A673 (cell line): ENCODE results near the gene MRC1. TPM values are rescaled to one million over a fixed set of nuclear protein-coding genes. Genes with fewer than 3 reads are reported as not detected.
A peak's percentile ranks its signal among the peaks of the same experiment; 100 is the strongest.

ENCODE experiments used
- BruUV-seq: library from RNA; stranded (reverse); fragments of 400-500 nt; replicated peaks from 2 replicates; lab custom pipeline; 2021; lab: Mats Ljungman, UMichigan
- CTCF ChIA-PET: fragments of 300-600 bp; sonication (Branson Sonifier 250); formaldehyde crosslinking; loops from one replicate; lab custom pipeline; 2022; ENCODE audit warnings: antibody characterized with exemption; lab: Charles Lee
- POLR2A ChIA-PET: fragments of 300-600 bp; sonication (Branson Sonifier 250); formaldehyde crosslinking; loops from one replicate; lab custom pipeline; 2022; ENCODE audit warnings: antibody characterized with exemption; ENCODE audit not compliant: low non-redundant PET; lab: Charles Lee
- DNase-seq: peaks from one replicate; pipeline ENCODE4 v3.0.0-alpha.2; 2015; ENCODE audit warnings: low spot score
- H3K27ac ChIP-seq: fragments of 200-600 bp; sonication (generic); 2 replicates; pipeline ENCODE4 v1.5.1; 2016; ENCODE audit warnings: mixed run types, low read depth, mild to moderate bottlenecking, mixed read lengths, antibody characterized with exemption, low read length; ENCODE audit not compliant: poor library complexity, severe bottlenecking
- H3K27me3 ChIP-seq: fragments of 200-600 bp; sonication (generic); replicated peaks from 2 replicates; pipeline ENCODE4 v1.6.1; 2017; ENCODE audit warnings: mixed run types, low read depth, mild to moderate bottlenecking, mixed read lengths, antibody characterized with exemption, low read length; ENCODE audit not compliant: insufficient read depth, poor library complexity
- H3K36me3 ChIP-seq: fragments of 200-600 bp; sonication (generic); 2 replicates; pipeline ENCODE4 v1.6.1; 2016; ENCODE audit warnings: mixed run types, mild to moderate bottlenecking, mixed read lengths, antibody characterized with exemption, low read length; ENCODE audit not compliant: insufficient read depth, poor library complexity, severe bottlenecking
- H3K4me1 ChIP-seq: fragments of 200-600 bp; sonication (generic); 2 replicates; pipeline ENCODE4 v1.6.1; 2017; ENCODE audit warnings: mixed run types, mild to moderate bottlenecking, mixed read lengths, antibody characterized with exemption, low read length; ENCODE audit not compliant: insufficient read depth, poor library complexity, severe bottlenecking
- H3K4me3 ChIP-seq: fragments of 200-600 bp; sonication (generic); 2 replicates; pipeline ENCODE4 v1.5.1; 2016; ENCODE audit warnings: low read depth, mixed run types, mild to moderate bottlenecking, mixed read lengths, low read length; ENCODE audit not compliant: poor library complexity, severe bottlenecking
- H3K9me3 ChIP-seq: fragments of 200-600 bp; sonication (generic); 2 replicates; pipeline ENCODE4 v1.6.1; 2016; ENCODE audit warnings: mixed run types, low read depth, mild to moderate bottlenecking, mixed read lengths, antibody characterized with exemption, low read length; ENCODE audit not compliant: poor library complexity, severe bottlenecking
- EZH2 ChIP-seq: fragments of 200-600 bp; sonication (generic); IDR thresholded peaks from 2 replicates; pipeline ENCODE4 v1.6.1; 2017; ENCODE audit warnings: borderline replicate concordance, low read depth, mild to moderate bottlenecking, mixed read lengths, antibody characterized with exemption, low read length; ENCODE audit not compliant: poor library complexity, severe bottlenecking
- intact Hi-C: fragments of 100-400 bp; cut with micrococcal nuclease; formaldehyde crosslinking; loops from one replicate; pipeline ENCODE4 v1.10.0; 2022; ENCODE audit not compliant: unreplicated experiment
- total RNA-seq: library from RNA; stranded (reverse); gene quantifications from 2 replicates; pipeline ENCODE4 v1.2.3, GENCODE V29; 2021
- TF ChIP-seq, protein P1 (sequence below): fragments of 300-800, 200-600 bp; sonication (generic); conservative IDR thresholded peaks from 2 replicates; pipeline ENCODE4 v1.5.1; 2017; ENCODE audit warnings: low read depth, mild to moderate bottlenecking, antibody characterized with exemption, low read length, moderate library complexity, mixed read lengths

Gene MRC1
- total RNA-seq, 1 experiment from 2014 or later, result 0.15 TPM

DNA sequence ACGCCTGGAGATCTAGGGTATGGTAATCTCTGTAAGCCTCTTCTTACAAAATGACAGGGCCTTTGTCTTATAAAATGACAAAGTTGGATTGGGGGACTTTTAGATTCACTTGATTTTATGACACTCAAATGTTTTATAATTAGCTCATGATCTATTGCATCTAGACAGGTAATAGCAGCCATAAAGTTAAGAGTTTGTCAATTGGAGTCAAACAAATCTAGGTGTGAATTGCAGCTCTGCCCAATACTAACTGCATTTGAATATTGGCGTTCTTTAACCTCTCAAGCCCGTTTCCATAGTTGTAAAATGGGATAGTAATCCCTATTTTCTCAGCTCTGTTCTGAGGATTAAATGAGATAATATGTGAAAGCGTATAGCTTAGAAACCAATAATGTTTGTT is 14.1 kb upstream of the MRC1 start:
- intact Hi-C loops, result no loop called here
- no peaks in the 10 kb centered on the region for H3K9me3 ChIP-seq
- no TSS peak for BruUV-seq
- no peaks in the 10 kb centered on the region for H3K4me1 ChIP-seq
- H3K36me3 ChIP-seq, result no peaks in the 10 kb centered on the region
- ChIA-PET POLR2A (no interaction called here), CTCF (no interaction called here)
- no peak overlapping the region for H3K4me3 ChIP-seq
- TF ChIP-seq EZH2, result no peak
- TF ChIP-seq, protein P1, sequence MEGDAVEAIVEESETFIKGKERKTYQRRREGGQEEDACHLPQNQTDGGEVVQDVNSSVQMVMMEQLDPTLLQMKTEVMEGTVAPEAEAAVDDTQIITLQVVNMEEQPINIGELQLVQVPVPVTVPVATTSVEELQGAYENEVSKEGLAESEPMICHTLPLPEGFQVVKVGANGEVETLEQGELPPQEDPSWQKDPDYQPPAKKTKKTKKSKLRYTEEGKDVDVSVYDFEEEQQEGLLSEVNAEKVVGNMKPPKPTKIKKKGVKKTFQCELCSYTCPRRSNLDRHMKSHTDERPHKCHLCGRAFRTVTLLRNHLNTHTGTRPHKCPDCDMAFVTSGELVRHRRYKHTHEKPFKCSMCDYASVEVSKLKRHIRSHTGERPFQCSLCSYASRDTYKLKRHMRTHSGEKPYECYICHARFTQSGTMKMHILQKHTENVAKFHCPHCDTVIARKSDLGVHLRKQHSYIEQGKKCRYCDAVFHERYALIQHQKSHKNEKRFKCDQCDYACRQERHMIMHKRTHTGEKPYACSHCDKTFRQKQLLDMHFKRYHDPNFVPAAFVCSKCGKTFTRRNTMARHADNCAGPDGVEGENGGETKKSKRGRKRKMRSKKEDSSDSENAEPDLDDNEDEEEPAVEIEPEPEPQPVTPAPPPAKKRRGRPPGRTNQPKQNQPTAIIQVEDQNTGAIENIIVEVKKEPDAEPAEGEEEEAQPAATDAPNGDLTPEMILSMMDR, result no peak
- H3K27me3 ChIP-seq, result no peaks in the 10 kb centered on the region
- no peak overlapping the region for H3K27ac ChIP-seq
- DNase-seq, result no peak

- intact Hi-C loops, result no loop called here
These were observed 13.1 kb upstream of the MRC1 start for GRCh38 chr10:17795813-17796594.

GRCh38 chr10:17801507-17801906 is 7.6 kb upstream of the MRC1 start:
- H3K4me1 ChIP-seq, result no peaks in the 10 kb centered on the region
- no TSS peak for BruUV-seq
- intact Hi-C loops, result no loop called here
- POLR2A ChIA-PET, result interaction anchor here (0.6 kb wide), 1 partner anchor 408 kb away, joined by 3 read pairs; no protein-coding TSS in a partner anchor
- no peaks in the 10 kb centered on the region for H3K9me3 ChIP-seq
- CTCF ChIA-PET, result no interaction called here
- H3K4me3 ChIP-seq, result no peak overlapping the region
- H3K27ac ChIP-seq, result no peak overlapping the region
- no peak for DNase-seq
- no peaks in the 10 kb centered on the region for H3K27me3 ChIP-seq
- no peaks in the 10 kb centered on the region for H3K36me3 ChIP-seq
- TF ChIP-seq, protein P1, result peak; percentile 41
- TF ChIP-seq EZH2, result no peak

More at GRCh38 chr10:17795813-17796594, 13.1 kb upstream of the MRC1 start:
- Histone ChIP-seq H3K27ac (no peak overlapping the region), H3K27me3 (no peaks in the 10 kb centered on the region), H3K4me3 (no peak overlapping the region), H3K36me3 (no peaks in the 10 kb centered on the region), H3K4me1 (no peaks in the 10 kb centered on the region), H3K9me3 (no peaks in the 10 kb centered on the region)
- POLR2A ChIA-PET, result no interaction called here
- no TSS peak for BruUV-seq
- TF ChIP-seq EZH2, result no peak
- TF ChIP-seq, protein P1, result no peak
- CTCF ChIA-PET, result no interaction called here
- no peak for DNase-seq
